ENCODE results near the gene ABCA3. TPM values are rescaled to one million over a fixed set of nuclear protein-coding genes. Genes with fewer than 3 reads are reported as not detected.

The ABCA3 gene
- total and polyA plus RNA-seq, 12 donors: 3.3 to 30.8 (median 21.6) TPM

- 93% methylated on average over 23 of the region's 23 CpGs for WGBS, 4 donors
- Histone ChIP-seq H3K4me3 (no peak overlapping the region), H3K4me1 (replicated peaks in 1 of 2) (no peaks in the 10 kb centered on the region), H3K27me3 (no peaks in the 10 kb centered on the region), H3K27ac (no peak overlapping the region), H3K9me3 (replicated peaks in 1 of 3) (no peaks in the 10 kb centered on the region), H3K36me3 (replicated peaks in 1 of 2) (peaks cover 0 to 7% of the 10 kb centered on the region in 2 donors)
- TF ChIP-seq CTCF (IDR thresholded peaks at IDR 0.05): no peak
- no peak for TF ChIP-seq POLR2A (IDR thresholded peaks at IDR 0.05)
- DNase-seq: no peak
- intact Hi-C loops (cut with DNase I): no loop called here
Measured at GRCh38 chr16:2319606-2320005, 20.9 kb downstream of the ABCA3 start.

- Histone ChIP-seq H3K36me3 (replicated peaks in 1 of 2) (peaks cover 0 to 3% of the 10 kb centered on the region in 2 donors), H3K9me3 (replicated peaks in 1 of 3) (no peaks in the 10 kb centered on the region), H3K27ac (no peak overlapping the region), H3K4me3 (no peak overlapping the region), H3K27me3 (no peaks in the 10 kb centered on the region), H3K4me1 (replicated peaks in 1 of 2) (no peaks in the 10 kb centered on the region)
- intact Hi-C loops (cut with DNase I): no loop called here
- TF ChIP-seq CTCF (IDR thresholded peaks at IDR 0.05): no peak
- TF ChIP-seq POLR2A (IDR thresholded peaks at IDR 0.05): no peak
- WGBS, 4 donors: 91 to 95% (median 94%) methylated on average over 17 to 26 of the region's 26 CpGs
- no peak for DNase-seq
Measured at GRCh38 chr16:2317231-2318020, 23.1 kb downstream of the ABCA3 start.

GRCh38 chr16:2308089-2308962 lies 32.2 kb downstream of the ABCA3 start:
- 90 to 97% (median 91%) methylated on average over 19 to 30 of the region's 30 CpGs for WGBS, 4 donors
- Histone ChIP-seq H3K4me3 (no peak overlapping the region), H3K4me1 (replicated peaks in 1 of 2) (no peaks in the 10 kb centered on the region), H3K9me3 (replicated peaks in 1 of 3) (no peaks in the 10 kb centered on the region), H3K27me3 (no peaks in the 10 kb centered on the region), H3K36me3 (replicated peaks in 1 of 2) (no peaks in the 10 kb centered on the region), H3K27ac (no peak overlapping the region)
- intact Hi-C loops (cut with DNase I): no loop called here
- no peak for DNase-seq
- no peak for TF ChIP-seq CTCF (IDR thresholded peaks at IDR 0.05)
- no peak for TF ChIP-seq POLR2A (IDR thresholded peaks at IDR 0.05)

- Histone ChIP-seq H3K9me3 (replicated peaks in 1 of 3) (no peaks in the 10 kb centered on the region), H3K36me3 (replicated peaks in 1 of 2) (no peaks in the 10 kb centered on the region), H3K27ac (no peak overlapping the region), H3K4me1 (replicated peaks in 1 of 2) (peaks cover 0 to 5% of the 10 kb centered on the region in 2 donors), H3K27me3 (no peaks in the 10 kb centered on the region), H3K4me3 (no peak overlapping the region)
- no peak for DNase-seq
- intact Hi-C loops (cut with DNase I): loop anchor here in 1 of 2 donors (10.0 kb wide), 1 partner anchor 195 kb away; no protein-coding TSS in a partner anchor
- WGBS, 4 donors: 74 to 83% (median 80%) methylated on average over 7 to 10 of the region's 10 CpGs
- TF ChIP-seq POLR2A (IDR thresholded peaks at IDR 0.05) (no peak), CTCF (IDR thresholded peaks at IDR 0.05) (no peak)
Measured at GRCh38 chr16:2299915-2300192, 40.7 kb downstream of the ABCA3 start.

Data from adrenal gland (tissue), 12 donors.